Measurements from ENCODE around the gene BUD31.
A peak's percentile ranks its signal among the peaks of the same experiment; 100 is the strongest.
"Not testable (repeated sequence)": the region's sequence is repeated elsewhere in the genome, so short reads cannot be mapped to it uniquely, and the experiment has no call there.

The BUD31 gene

GRCh38 chr7:99402854-99403253 lies 5.9 kb upstream of the BUD31 start:
- no peak for DNase-seq

DNA sequence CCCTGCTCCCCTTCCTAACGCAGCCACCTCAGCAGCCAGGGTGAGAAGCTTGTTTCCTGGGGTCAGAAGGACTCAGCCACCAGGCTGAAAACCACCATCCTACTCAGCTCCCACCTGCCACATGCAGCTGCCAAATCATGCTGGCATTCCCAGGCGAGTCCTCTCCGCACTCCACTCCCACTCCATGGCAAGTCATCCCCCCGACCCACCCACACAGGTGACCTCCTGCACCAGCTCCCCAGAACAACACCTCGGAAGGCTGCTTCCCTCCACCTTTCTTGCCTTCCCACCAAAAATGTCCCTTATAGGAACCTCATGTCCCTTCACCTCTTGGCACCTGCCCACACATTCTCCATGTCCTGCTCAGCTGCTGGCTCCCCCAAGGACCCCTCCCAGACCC lies 5.0 kb upstream of the BUD31 start:
- no peak for DNase-seq

DNA sequence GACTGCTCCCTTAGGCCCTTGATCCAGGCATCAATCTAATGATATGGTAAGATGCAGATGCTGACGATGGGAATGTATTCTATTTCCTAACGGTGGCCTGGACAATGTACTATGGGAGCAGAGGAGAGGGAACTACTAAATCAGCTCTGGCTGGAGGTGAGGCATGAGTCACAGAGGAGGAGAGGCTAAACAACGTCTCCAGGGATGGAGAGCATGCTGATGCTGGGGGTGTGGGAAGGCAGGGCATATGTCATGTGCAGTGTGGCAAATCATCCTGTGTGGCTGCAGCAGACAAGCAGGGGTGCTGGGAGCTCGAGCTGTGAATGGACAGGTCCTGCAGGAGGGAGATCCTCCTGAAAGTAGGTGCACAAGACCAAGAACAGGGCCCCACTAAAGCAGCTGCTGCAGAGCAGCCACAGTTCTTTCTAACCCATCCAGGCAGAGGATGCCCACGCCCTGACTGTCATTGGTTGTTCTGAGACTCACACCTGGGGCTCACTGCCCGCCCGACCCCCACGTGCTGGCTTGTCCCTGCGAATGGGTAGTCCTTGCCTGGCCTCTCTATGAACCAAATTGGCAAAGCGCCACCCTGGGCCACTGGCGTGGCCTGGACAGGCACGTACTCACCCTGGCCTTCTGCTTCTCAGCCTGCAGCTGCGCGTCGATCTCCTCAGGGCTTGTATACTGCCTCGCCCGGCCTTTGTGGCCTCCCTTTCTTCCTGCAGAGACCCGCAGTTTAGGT lies 4.4 kb upstream of the BUD31 start:
- no peak for DNase-seq

GRCh38 chr7:99404977-99405320 lies 3.8 kb upstream of the BUD31 start:
- DNase-seq: no peak

GRCh38 chr7:99406557-99406956 lies 2.2 kb upstream of the BUD31 start:
- DNase-seq: no peak

GRCh38 chr7:99407872-99408378 lies 844 bp upstream of the BUD31 start:
- DNase-seq: peak; percentile 30

DNA sequence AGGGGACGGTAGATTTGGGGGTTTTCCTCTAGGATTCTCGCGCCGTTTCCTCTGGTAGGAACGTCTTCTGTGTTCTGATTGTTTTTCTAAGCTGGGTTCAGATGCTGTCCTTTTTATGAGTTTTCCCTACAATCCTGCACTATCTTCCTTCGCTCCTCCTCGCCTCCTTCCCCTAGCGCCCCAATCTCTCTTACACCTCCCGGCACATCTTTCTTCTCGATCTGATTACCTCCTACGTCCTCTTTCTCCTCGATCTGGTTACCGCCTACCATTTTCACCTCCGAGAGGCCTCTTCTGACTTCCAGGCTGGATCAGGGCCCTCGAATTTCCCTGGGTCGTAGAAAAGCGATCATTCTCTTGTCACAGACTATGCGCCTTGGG lies 413 bp downstream of the BUD31 start:
- no peak for DNase-seq

DNA sequence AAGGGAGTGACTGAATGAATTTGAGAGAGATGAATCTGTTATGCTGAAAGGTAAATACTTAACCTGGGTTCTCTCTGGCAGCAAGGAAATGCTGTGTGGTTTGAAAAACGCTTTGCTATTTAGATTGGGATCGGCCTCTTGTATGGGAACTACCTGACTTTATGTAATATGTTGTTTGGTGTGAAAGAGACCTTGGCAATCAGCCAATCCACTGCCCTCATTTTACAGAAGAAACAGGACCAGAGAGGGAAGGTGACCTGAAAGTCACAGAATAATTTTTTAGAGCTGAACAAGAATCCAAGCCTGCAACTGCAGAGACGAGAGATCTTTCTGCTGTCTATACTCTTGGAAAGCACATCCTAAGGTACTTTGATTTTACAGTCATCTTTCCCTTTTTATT lies 1.0 kb downstream of the BUD31 start:
- DNase-seq: no peak

DNA sequence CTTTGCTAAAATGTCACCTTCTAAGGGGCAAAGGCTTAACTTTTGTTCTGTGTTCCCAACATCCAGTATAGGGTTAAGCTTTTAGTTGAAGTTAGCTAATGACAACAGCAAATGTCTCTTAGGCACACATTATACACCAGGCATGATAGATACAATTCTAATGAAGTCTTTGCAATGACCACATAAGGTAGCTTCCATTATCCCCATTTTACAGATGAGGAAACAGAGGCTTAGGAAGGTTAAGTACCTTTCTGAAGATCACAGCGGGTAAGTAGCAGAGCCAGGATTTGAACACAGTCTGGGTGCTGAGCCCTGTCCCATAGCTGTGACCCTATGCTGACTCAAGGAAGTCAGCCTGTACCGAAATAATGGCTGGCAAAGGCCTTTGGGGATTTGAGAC lies 1.9 kb downstream of the BUD31 start:
- DNase-seq: no peak

DNA sequence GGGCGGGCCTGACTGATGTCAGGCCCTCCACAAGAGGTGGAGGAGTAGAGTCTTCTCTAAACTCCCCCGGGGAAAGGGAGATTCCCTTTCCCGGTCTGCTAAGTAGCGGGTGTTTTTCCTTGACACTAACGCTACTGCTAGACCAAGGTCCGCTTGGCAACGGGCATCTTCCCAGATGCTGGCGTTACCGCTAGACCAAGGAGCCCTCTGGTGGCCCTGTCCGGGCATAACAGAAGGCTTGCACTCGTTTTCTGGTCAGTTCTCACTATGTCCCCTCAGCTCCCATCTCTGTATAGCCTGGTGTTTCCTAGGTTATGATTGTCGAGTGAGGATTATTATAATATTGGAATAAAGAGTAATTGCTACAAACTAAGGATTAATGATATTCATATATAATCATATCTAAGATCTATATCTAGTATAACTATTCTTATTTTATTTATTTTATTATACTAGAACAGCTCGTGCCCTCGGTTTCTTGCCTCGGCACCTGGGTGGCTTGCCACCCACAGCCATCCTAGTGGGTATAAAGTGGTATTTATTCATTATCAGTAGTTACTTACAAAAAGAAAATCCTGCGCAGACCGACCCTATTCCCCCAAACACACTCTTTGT lies 6.9 kb downstream of the BUD31 start:
- DNase-seq: not testable (repeated sequence)

GRCh38 chr7:99418260-99418659 lies 9.5 kb downstream of the BUD31 start:
- no peak for DNase-seq

GRCh38 chr7:99419323-99420021 lies 10.7 kb downstream of the BUD31 start:
- no peak for DNase-seq

GRCh38 chr7:99420213-99420612 lies 11.4 kb downstream of the BUD31 start:
- DNase-seq: no peak

DNA sequence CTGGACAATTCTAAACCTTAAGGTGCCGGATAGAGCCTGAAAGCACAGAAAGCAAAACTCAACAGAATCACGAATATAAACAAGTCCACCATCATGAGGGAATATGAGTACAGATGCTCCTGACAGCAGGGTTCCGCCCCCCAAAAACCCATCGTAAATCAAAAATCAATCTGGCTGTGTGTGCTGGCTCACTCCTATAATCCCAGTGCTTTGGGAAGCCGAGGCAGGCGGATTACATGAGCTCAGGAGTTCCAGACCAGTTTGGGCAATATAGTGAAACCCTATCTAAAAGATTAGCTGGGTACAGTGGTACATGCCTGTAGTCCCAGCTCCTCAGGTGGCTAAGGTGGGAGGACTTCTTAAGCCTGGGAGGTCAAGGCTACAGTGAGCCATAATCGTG lies 12.2 kb downstream of the BUD31 start:
- DNase-seq: no peak

GRCh38 chr7:99422186-99422585 lies 13.4 kb downstream of the BUD31 start:
- DNase-seq: no peak

DNA sequence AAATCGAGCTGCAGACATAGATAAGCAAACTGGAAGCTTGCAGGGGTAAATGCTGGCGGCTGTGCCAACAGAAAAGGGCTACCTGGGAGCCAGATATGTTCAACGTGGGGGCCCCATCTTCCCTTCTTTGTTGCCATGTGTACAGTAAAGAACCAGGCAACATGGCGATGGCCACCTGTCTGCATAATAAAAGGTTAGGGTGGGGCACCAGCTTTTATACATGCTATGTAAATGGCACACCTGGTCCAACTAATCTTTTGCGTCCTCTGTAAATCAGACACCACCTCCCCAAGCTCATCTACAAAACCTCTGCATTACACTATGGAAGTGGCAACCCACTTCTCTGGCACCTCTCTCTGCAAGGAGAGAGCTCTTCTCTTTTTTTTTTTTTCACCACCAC lies 13.9 kb downstream of the BUD31 start:
- no peak for DNase-seq

- DNase-seq: no peak
Measured at GRCh38 chr7:99424932-99425730, 16.4 kb downstream of the BUD31 start.

DNA sequence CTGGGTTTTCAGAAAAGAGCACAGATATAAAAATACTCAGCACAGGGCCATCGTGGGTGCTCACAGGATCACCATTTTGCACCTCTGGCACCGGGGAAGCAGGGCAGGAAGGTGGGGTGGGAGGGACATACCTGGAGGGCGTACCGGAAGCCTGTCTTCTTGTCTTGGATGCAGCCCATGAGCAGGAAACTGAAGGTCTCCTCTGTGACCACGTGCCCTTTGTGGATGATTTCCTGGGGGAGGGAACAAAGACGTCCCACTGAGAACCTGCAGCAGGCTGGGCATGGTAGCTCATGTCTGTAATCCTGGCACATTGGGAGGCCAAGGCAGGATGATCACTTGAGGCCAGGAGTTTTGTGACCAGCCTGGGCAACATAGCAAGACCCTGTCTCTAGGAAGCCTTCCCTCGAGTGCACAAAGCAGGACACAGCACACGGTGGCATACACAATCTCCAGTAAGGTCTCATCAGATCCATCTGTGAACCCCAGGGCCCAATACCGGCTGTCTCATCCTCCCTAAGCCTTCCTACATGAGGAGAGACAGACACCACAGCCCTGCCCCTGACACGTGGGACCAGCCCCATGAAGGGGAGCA lies 20.3 kb downstream of the BUD31 start:
- no peak for DNase-seq

- no peak for DNase-seq
Measured at GRCh38 chr7:99429756-99430155, 21.0 kb downstream of the BUD31 start.

DNA sequence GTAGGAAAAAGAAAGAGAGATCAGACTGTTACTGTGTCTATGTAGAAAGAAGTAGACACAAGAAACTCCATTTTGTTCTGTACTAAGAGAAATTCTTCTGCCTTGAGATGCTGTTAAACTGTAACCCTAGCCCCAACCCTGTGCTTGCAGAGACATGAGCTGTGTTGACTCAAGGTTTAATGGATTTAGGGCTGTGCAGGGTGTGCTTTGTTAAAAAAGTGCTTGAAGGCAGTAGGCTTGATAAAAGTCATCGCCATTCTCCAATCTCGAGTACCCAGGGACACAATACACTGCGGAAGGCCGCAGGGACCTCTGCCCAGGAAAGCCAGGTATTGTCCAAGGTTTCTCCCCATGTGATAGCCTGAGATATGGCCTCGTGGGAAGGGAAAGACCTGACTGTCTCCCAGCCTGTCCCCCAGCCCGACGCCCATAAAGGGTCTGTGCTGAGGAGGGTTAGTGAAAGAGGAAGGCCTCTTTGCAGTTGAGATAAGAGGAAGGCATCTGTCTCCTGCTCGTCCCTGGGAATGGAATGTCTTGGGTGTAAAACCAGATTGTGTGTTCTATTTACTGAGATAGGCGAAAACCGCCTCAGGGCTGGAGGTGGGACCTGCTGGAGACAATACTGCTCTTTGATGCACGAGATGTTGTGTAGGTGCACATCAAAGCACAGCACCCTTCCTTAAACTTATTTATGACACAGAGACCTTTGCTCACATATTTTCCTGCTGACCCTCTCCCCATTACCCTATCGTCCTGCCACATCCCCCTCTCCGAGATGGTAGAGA lies 23.2 kb downstream of the BUD31 start:
- not testable (repeated sequence) for DNase-seq

DNA sequence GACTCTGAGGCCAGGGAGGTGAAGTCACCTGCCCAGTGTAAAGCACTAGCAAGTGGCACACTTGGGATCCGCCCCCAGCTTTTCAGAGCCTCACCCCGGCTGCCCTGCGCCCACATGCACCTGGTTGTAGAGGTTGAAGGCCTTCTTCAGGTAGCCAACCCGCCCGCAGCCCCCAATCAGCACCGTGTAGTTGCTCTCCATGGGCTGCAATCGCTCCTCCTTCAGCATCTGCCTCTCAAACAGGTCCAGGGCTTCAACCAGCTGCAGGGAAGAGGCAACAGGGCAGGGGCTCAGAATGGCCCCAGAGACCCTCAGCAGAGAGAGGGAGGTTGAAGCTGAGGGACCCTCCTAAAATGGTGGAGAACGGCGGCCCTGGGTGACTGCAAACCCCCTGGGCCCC lies 24.4 kb downstream of the BUD31 start:
- no peak for DNase-seq

Measured in effector CD4-positive, alpha-beta T cell (primary cell).